SK-N-SH (cell line): ENCODE data around the gene C1orf210. TPM values are rescaled to one million over a fixed set of nuclear protein-coding genes. Genes with fewer than 3 reads are reported as not detected.

ENCODE experiments used
- CTCF ChIA-PET: fragments of 300-600, 350-600 bp; formaldehyde crosslinking; extraction: SDS; loops from one replicate; lab custom pipeline; 2021; lab: Yijun Ruan, JAX
- POLR2A ChIA-PET: fragments of 350-600 bp; sonication (Branson Sonifier 250); formaldehyde crosslinking; extraction: SDS; loops from one replicate; lab custom pipeline; 2020; ENCODE audit warnings: antibody characterized with exemption, inconsistent platforms; lab: Yijun Ruan, JAX
- DNase-seq: peaks from one replicate; pipeline ENCODE4 v3.0.0; 2012
- H2AFZ ChIP-seq: fragments of 200-600 bp; sonication (generic); 2 replicates; pipeline ENCODE4 v1.8.1; 2016; ENCODE audit warnings: antibody characterized with exemption, mild to moderate bottlenecking, low read depth
- H3F3A ChIP-seq: fragments of 200-600 bp; sonication (generic); replicated peaks from 2 replicates; pipeline ENCODE3; 2016; ENCODE audit warnings: antibody characterized with exemption, mild to moderate bottlenecking; ENCODE audit not compliant: insufficient read depth
- H3K27ac ChIP-seq, 2 experiments: fragments of 200-500 bp in 1 of 2; fragments of 200-600 bp in 1 of 2; sonication (Bioruptor generic) in 1 of 2; sonication (generic), shearing (Covaris generic) in 1 of 2; 2 replicates each; pipeline versions ENCODE4 v1.5.1 to v1.6.1; 2014 to 2016; ENCODE audit warnings: low read depth in 2 of 2, inconsistent platforms in 1 of 2, low read length in 1 of 2, mild to moderate bottlenecking in 1 of 2, mixed read lengths in 1 of 2
- H3K27me3 ChIP-seq: fragments of 200-600 bp; sonication (generic), shearing (Covaris generic); 2 replicates; pipeline ENCODE4 v1.6.1; 2016; ENCODE audit warnings: mixed run types; ENCODE audit not compliant: insufficient read depth
- H3K36me3 ChIP-seq, 2 experiments: fragments of 200-500 bp in 1 of 2; fragments of 200-600 bp in 1 of 2; sonication (Bioruptor generic) in 1 of 2; sonication (generic) in 1 of 2; replicated peaks in 1 of 2; 2 replicates each; pipeline versions ENCODE3 to v1.5.1; 2014 to 2016; ENCODE audit warnings: low read length in 1 of 2, mild to moderate bottlenecking in 1 of 2; ENCODE audit not compliant: insufficient read depth in 2 of 2, control insufficient read depth in 1 of 2
- H3K4me1 ChIP-seq, 2 experiments: fragments of 200-500 bp in 1 of 2; fragments of 200-600 bp in 1 of 2; sonication (Bioruptor generic) in 1 of 2; sonication (generic), shearing (Covaris generic) in 1 of 2; 2 replicates each; pipeline versions ENCODE4 v1.5.1 to v1.6.1; 2014 to 2016; ENCODE audit warnings: low read depth in 1 of 2, low read length in 1 of 2, mixed run types in 1 of 2; ENCODE audit not compliant: insufficient read depth in 2 of 2, control insufficient read depth in 1 of 2
- H3K4me2 ChIP-seq: fragments of 200-600 bp; sonication (generic), shearing (Covaris generic); 2 replicates; pipeline ENCODE4 v1.6.1; 2017; ENCODE audit warnings: mixed run types
- H3K4me3 ChIP-seq, 2 experiments: fragments of 200-500 bp in 1 of 2; fragments of 200-600 bp in 1 of 2; sonication (Bioruptor generic) in 1 of 2; sonication (generic), shearing (Covaris generic) in 1 of 2; 2 replicates each; pipeline versions ENCODE4 v1.5.1 to v1.8.1; 2014 to 2016; ENCODE audit warnings: low read depth in 2 of 2, inconsistent platforms in 1 of 2, low read length in 1 of 2, mild to moderate bottlenecking in 1 of 2, mixed read lengths in 1 of 2, moderate library complexity in 1 of 2
- H3K79me2 ChIP-seq: fragments of 200-600 bp; sonication (generic); 2 replicates; pipeline ENCODE4 v1.8.1; 2017; ENCODE audit warnings: mild to moderate bottlenecking; ENCODE audit not compliant: insufficient read depth
- H3K9ac ChIP-seq: fragments of 200-600 bp; sonication (generic); 2 replicates; pipeline ENCODE4 v1.6.1; 2017; ENCODE audit warnings: mixed run types
- H3K9me2 ChIP-seq: fragments of 200-600 bp; sonication (generic); 2 replicates; pipeline ENCODE4 v1.6.1; 2017; ENCODE audit warnings: mixed run types
- H3K9me3 ChIP-seq: fragments of 200-600 bp; sonication (generic); 2 replicates; pipeline ENCODE4 v1.6.1; 2017; ENCODE audit warnings: mixed run types, mild to moderate bottlenecking, moderate library complexity
- H4K20me1 ChIP-seq: fragments of 200-600 bp; sonication (generic); 2 replicates; pipeline ENCODE4 v1.6.1; 2017; ENCODE audit warnings: mild to moderate bottlenecking, mixed run types; ENCODE audit not compliant: insufficient read depth
- CHD2 ChIP-seq: fragments of 150-350 bp; IDR thresholded peaks from 2 replicates; pipeline ENCODE4 v1.6.1; 2018; ENCODE audit warnings: low read length; ENCODE audit not compliant: partially characterized antibody
- GATA2 ChIP-seq: sonication (generic); formaldehyde crosslinking; IDR thresholded peaks from 2 replicates; pipeline ENCODE4 v1.5.0; 2020; ENCODE audit warnings: mild to moderate bottlenecking, missing genetic modification reagents
- NRF1 ChIP-seq: IDR thresholded peaks from 2 replicates; pipeline ENCODE4 v1.6.1; 2012; ENCODE audit warnings: low read depth, mild to moderate bottlenecking, low read length
- RFX5 ChIP-seq: IDR thresholded peaks from 2 replicates; pipeline ENCODE4 v1.6.1; 2012; ENCODE audit warnings: mild to moderate bottlenecking, improper control_type of control experiment, low read length
- WGBS: methylation state at CpG from one replicate; pipeline ENCODE4 v1.1.6; 2017; ENCODE audit warnings: low lambda C conversion rate; 5-methylcytosine and 5-hydroxymethylcytosine counted together
- polyA plus RNA-seq, 3 experiments: library from polyadenylated mRNA; depleted of rRNA; stranded (reverse); fragments of >200 nt; gene quantifications; 2 replicates each; pipeline ENCODE4 v1.2.3, GENCODE V29; 2012
- TF ChIP-seq, protein P1 (sequence below): IDR thresholded peaks from 2 replicates; pipeline ENCODE4 v1.4.0; 2012; ENCODE audit warnings: low read depth
- TF ChIP-seq, protein P2 (sequence below): IDR thresholded peaks from 2 replicates; pipeline ENCODE4 v1.6.1; 2012; ENCODE audit warnings: mild to moderate bottlenecking, low read depth, low read length, moderate library complexity
- TF ChIP-seq, protein P3 (sequence below): IDR thresholded peaks from 2 replicates; pipeline ENCODE4 v1.4.0; 2012; ENCODE audit warnings: low read depth, borderline replicate concordance
- TF ChIP-seq, protein P4 (sequence below): fragments of 200-600 bp; sonication (generic); IDR thresholded peaks from 2 replicates; pipeline ENCODE4 v1.6.1; 2017; ENCODE audit warnings: antibody characterized with exemption, mild to moderate bottlenecking, moderate library complexity

The C1orf210 gene
- polyA plus RNA-seq, 1 of the 3 experiments (the other 2 are of a cell fraction): not detected

DNA sequence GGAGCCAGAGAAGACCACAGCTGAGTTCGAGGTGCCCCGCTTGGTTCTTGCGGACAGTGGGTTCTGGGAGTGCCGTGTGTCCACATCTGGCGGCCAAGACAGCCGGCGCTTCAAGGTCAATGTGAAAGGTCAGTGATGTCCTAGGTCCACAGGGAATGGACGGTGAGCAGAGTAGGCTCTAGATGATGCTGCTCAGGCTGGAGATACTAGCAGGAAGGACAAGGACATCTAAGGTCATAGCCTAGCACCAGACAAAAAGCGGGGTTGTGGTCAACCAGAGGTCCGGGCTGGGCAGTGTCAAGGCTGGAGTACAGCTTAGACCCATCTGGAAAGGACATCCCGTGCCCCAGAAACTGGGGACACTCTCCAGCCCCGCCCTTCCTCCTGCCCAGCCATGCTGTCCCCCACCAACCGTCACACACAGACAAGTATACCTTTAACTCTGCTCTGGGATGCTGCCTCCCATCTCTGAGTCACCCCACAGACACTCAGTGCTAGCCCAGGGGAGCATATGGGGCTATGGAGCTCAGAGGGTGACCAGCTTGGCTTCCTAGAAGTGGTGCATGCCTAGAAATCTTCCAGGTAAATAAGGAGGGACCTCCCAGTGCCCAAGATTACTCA is 24.1 kb upstream of the C1orf210 start:
- Histone ChIP-seq H3K9ac (no peak overlapping the region), H3K36me3 (no peaks in the 10 kb centered on the region), H3K4me1 (no peaks in the 10 kb centered on the region), H3K9me2 (no peaks in the 10 kb centered on the region), H3K4me2 (no peak overlapping the region), H3K27ac (no peak overlapping the region), H4K20me1 (no peaks in the 10 kb centered on the region), H2AFZ (no peak overlapping the region), H3K79me2 (no peaks in the 10 kb centered on the region), H3K4me3 (no peak overlapping the region), H3K9me3 (no peaks in the 10 kb centered on the region), H3F3A (no peaks in the 10 kb centered on the region), H3K27me3 (no peaks in the 10 kb centered on the region)
- no peak for DNase-seq
- WGBS: 42% methylated on average over 5 of the region's 13 CpGs
- ChIA-PET CTCF (interaction anchor here (1.0 kb wide), 1 partner anchor 82 kb away, joined by 3 read pairs; no protein-coding TSS in a partner anchor), POLR2A (no interaction called here)
- TF ChIP-seq, protein P1, sequence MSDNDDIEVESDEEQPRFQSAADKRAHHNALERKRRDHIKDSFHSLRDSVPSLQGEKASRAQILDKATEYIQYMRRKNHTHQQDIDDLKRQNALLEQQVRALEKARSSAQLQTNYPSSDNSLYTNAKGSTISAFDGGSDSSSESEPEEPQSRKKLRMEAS: no peak
- TF ChIP-seq, protein P2, sequence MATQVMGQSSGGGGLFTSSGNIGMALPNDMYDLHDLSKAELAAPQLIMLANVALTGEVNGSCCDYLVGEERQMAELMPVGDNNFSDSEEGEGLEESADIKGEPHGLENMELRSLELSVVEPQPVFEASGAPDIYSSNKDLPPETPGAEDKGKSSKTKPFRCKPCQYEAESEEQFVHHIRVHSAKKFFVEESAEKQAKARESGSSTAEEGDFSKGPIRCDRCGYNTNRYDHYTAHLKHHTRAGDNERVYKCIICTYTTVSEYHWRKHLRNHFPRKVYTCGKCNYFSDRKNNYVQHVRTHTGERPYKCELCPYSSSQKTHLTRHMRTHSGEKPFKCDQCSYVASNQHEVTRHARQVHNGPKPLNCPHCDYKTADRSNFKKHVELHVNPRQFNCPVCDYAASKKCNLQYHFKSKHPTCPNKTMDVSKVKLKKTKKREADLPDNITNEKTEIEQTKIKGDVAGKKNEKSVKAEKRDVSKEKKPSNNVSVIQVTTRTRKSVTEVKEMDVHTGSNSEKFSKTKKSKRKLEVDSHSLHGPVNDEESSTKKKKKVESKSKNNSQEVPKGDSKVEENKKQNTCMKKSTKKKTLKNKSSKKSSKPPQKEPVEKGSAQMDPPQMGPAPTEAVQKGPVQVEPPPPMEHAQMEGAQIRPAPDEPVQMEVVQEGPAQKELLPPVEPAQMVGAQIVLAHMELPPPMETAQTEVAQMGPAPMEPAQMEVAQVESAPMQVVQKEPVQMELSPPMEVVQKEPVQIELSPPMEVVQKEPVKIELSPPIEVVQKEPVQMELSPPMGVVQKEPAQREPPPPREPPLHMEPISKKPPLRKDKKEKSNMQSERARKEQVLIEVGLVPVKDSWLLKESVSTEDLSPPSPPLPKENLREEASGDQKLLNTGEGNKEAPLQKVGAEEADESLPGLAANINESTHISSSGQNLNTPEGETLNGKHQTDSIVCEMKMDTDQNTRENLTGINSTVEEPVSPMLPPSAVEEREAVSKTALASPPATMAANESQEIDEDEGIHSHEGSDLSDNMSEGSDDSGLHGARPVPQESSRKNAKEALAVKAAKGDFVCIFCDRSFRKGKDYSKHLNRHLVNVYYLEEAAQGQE: no peak
- TF ChIP-seq, protein P3, sequence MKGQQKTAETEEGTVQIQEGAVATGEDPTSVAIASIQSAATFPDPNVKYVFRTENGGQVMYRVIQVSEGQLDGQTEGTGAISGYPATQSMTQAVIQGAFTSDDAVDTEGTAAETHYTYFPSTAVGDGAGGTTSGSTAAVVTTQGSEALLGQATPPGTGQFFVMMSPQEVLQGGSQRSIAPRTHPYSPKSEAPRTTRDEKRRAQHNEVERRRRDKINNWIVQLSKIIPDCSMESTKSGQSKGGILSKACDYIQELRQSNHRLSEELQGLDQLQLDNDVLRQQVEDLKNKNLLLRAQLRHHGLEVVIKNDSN: no peak
- no peak for TF ChIP-seq NRF1
- no peak for TF ChIP-seq GATA2 (CRISPR knock-in tag)
- TF ChIP-seq, protein P4, sequence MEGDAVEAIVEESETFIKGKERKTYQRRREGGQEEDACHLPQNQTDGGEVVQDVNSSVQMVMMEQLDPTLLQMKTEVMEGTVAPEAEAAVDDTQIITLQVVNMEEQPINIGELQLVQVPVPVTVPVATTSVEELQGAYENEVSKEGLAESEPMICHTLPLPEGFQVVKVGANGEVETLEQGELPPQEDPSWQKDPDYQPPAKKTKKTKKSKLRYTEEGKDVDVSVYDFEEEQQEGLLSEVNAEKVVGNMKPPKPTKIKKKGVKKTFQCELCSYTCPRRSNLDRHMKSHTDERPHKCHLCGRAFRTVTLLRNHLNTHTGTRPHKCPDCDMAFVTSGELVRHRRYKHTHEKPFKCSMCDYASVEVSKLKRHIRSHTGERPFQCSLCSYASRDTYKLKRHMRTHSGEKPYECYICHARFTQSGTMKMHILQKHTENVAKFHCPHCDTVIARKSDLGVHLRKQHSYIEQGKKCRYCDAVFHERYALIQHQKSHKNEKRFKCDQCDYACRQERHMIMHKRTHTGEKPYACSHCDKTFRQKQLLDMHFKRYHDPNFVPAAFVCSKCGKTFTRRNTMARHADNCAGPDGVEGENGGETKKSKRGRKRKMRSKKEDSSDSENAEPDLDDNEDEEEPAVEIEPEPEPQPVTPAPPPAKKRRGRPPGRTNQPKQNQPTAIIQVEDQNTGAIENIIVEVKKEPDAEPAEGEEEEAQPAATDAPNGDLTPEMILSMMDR: no peak

DNA sequence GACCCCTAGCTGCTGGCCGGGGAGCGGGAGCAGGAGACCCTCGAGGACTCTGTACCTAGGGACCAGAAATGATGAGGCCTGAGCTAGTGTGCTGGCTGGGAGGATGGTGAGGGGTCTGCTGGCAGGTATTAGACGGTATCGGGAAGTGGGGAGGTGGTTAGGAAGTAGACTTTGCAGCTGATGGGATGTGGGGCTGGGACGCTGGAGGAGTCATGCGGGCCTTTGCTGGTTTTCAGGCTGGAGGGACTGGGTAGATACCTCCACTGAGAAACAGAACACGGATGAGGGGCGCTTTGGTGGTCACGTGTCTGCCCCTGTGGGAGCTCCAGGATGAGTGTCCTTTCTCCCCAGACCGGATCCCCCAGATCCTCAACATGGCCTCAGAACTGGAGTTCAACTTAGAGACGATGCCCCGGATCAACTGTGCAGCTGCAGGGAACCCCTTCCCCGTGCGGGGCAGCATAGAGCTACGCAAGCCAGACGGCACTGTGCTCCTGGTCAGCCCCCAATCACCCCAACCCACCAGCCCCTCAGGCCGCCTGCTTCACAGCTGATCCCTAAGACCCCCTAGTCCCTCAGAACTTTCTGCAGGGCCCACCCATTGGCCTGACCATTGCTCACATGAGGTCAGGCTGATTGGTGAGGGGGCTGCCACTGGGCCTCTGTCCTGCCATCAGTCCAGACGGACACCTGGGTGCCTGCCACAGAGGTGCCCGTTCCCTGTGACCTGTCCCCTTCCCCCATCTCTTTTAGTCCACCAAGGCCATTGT is 23.4 kb upstream of the C1orf210 start:
- no peak overlapping the region for H3K4me2 ChIP-seq
- no peak overlapping the region for H3K4me3 ChIP-seq
- no peaks in the 10 kb centered on the region for H3K36me3 ChIP-seq
- no peaks in the 10 kb centered on the region for H3F3A ChIP-seq
- H3K9ac ChIP-seq: no peak overlapping the region
- no peaks in the 10 kb centered on the region for H3K9me2 ChIP-seq
- no peak overlapping the region for H2AFZ ChIP-seq
- 83% methylated on average over 16 of the region's 20 CpGs for WGBS
- no peaks in the 10 kb centered on the region for H4K20me1 ChIP-seq
- no peaks in the 10 kb centered on the region for H3K79me2 ChIP-seq
- no peaks in the 10 kb centered on the region for H3K27me3 ChIP-seq
- no peaks in the 10 kb centered on the region for H3K9me3 ChIP-seq
- TF ChIP-seq CHD2 (no peak), RFX5 (no peak)
- ChIA-PET POLR2A (no interaction called here), CTCF (interaction anchor here (1.0 to 1.1 kb wide), 2 partner anchors 75 to 103 kb away, joined by 3 read pairs; no protein-coding TSS in a partner anchor)
- H3K4me1 ChIP-seq: no peaks in the 10 kb centered on the region
- no peak for DNase-seq
- no peak overlapping the region for H3K27ac ChIP-seq
